Mesendoderm (in vitro differentiated cells): Measurements from ENCODE around the gene NEURL1. TPM values are rescaled to one million over a fixed set of nuclear protein-coding genes. Genes with fewer than 3 reads are reported as not detected.

Experiments used
- DNase-seq: peaks from one replicate; pipeline ENCODE4 v3.0.0; 2013
- H2AK5ac ChIP-seq: 2 replicates; pipeline ENCODE4 v1.6.1; 2013; ENCODE audit warnings: low read length, inconsistent platforms
- H2BK120ac ChIP-seq: 2 replicates; pipeline ENCODE4 v1.6.1; 2013; ENCODE audit warnings: low read depth, mild to moderate bottlenecking, low read length, moderate library complexity, mixed read lengths
- H2BK15ac ChIP-seq: replicated peaks from 2 replicates; pipeline ENCODE4 v1.6.1; 2013; ENCODE audit warnings: low read depth, mild to moderate bottlenecking, moderate library complexity
- H2BK5ac ChIP-seq: 2 replicates; pipeline ENCODE4 v1.6.1; 2013; ENCODE audit warnings: low read length, inconsistent platforms
- H3K18ac ChIP-seq: 2 replicates; pipeline ENCODE4 v1.6.1; 2013; ENCODE audit warnings: mild to moderate bottlenecking, low read length, mixed read lengths
- H3K23ac ChIP-seq: one replicate; pipeline ENCODE4 v1.6.1; 2013; ENCODE audit warnings: low read length
- H3K27ac ChIP-seq: 2 replicates; pipeline ENCODE4 v1.5.1; 2013; ENCODE audit warnings: low read depth, mild to moderate bottlenecking, inconsistent platforms, low read length, moderate library complexity
- H3K27me3 ChIP-seq: 2 replicates; pipeline ENCODE4 v1.6.1; 2013; ENCODE audit warnings: low read length, control low read depth, mild to moderate bottlenecking, inconsistent platforms; ENCODE audit not compliant: insufficient read depth, poor library complexity
- H3K36me3 ChIP-seq: 2 replicates; pipeline ENCODE4 v1.6.1; 2013; ENCODE audit warnings: low read length, inconsistent platforms; ENCODE audit not compliant: control insufficient read depth, insufficient read depth
- H3K4ac ChIP-seq: one replicate; pipeline ENCODE4 v1.6.1; 2013; ENCODE audit warnings: low read depth, mild to moderate bottlenecking, low read length, moderate library complexity
- H3K4me1 ChIP-seq: 2 replicates; pipeline ENCODE4 v1.6.1; 2013; ENCODE audit warnings: low read depth, low read length, inconsistent platforms; ENCODE audit not compliant: control insufficient read depth
- H3K4me2 ChIP-seq: 2 replicates; pipeline ENCODE4 v1.6.1; 2013; ENCODE audit warnings: low read length
- H3K4me3 ChIP-seq: 2 replicates; pipeline ENCODE4 v1.5.1; 2013; ENCODE audit warnings: mild to moderate bottlenecking, low read length
- H3K56ac ChIP-seq: one replicate; pipeline ENCODE4 v1.6.1; 2013; ENCODE audit warnings: low read length
- H3K79me1 ChIP-seq: 2 replicates; pipeline ENCODE4 v1.6.1; 2013; ENCODE audit warnings: low read length, inconsistent platforms
- H3K79me2 ChIP-seq: 2 replicates; pipeline ENCODE4 v1.6.1; 2013; ENCODE audit warnings: mild to moderate bottlenecking, low read length; ENCODE audit not compliant: control insufficient read depth, insufficient read depth
- H3K9ac ChIP-seq: 2 replicates; pipeline ENCODE4 v1.6.1; 2013; ENCODE audit warnings: low read length, inconsistent platforms
- H4K5ac ChIP-seq: one replicate; pipeline ENCODE4 v1.6.1; 2013; ENCODE audit warnings: low read length
- H4K8ac ChIP-seq: one replicate; pipeline ENCODE4 v1.6.1; 2013; ENCODE audit warnings: low read depth, mild to moderate bottlenecking, control low read depth, low read length, moderate library complexity
- WGBS: extraction: QIAGEN DNeasy Blood & Tissue Kit; methylation state at CpG from one replicate; pipeline ENCODE4 v1.1.7; 2013; ENCODE audit warnings: low lambda C conversion rate, missing lambda C conversion rate; ENCODE audit not compliant: insufficient coverage; ENCODE audit errors: extremely low coverage; 5-methylcytosine and 5-hydroxymethylcytosine counted together
- polyA plus RNA-seq, 2 experiments: library from polyadenylated mRNA; stranded (reverse); fragments of 200-250 nt; gene quantifications; one replicate each; pipeline ENCODE4 v1.2.3, GENCODE V29; 2013

NEURL1 gene, protein sequence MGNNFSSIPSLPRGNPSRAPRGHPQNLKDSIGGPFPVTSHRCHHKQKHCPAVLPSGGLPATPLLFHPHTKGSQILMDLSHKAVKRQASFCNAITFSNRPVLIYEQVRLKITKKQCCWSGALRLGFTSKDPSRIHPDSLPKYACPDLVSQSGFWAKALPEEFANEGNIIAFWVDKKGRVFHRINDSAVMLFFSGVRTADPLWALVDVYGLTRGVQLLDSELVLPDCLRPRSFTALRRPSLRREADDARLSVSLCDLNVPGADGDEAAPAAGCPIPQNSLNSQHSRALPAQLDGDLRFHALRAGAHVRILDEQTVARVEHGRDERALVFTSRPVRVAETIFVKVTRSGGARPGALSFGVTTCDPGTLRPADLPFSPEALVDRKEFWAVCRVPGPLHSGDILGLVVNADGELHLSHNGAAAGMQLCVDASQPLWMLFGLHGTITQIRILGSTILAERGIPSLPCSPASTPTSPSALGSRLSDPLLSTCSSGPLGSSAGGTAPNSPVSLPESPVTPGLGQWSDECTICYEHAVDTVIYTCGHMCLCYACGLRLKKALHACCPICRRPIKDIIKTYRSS
- 0.20 TPM for polyA plus RNA-seq (2013, experiment 1 of 2)
- 0.20 TPM for polyA plus RNA-seq (2013, experiment 2 of 2)

DNA sequence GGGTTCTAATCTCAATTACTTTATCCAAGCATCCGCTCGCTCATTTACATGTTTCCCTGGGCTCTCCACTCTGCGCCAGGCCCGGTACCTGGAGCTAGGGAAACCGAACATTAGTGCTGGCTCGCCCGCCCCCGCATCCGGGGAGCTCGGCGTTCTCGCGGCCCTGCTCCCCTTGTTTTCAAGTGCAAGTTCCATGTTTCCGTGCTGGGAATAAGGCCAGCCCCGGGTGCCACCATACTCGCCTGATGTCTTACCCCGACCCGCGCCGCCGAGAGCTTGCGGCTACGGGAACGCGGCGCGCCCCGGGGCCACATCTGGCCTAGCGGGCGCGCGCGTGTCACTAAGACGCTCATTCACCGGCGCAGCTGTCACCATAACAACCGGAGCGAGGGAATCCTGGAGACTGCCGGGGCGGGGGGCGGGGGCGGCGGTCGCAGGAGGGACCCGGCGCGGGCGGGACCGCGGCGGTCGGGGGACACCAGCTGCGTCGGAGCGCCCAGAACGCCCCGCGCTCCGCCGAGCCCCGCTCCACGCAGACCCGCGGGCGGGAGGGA, at the start of gene NEURL1:
TSS of gene NEURL1 (plus strand) at position 344 of the 554 bp plus-strand sequence. CDS start 683 bp downstream, outside the sequence.
- Histone ChIP-seq H3K27ac (no peak within 1 kb of the TSS), H4K8ac (no peak within 1 kb of the TSS), H2AK5ac (no peak within 1 kb of the TSS), H3K79me1 (no peaks in the 10 kb centered on the region), H3K23ac (no peak within 1 kb of the TSS), H2BK120ac (no peak within 1 kb of the TSS), H3K18ac (no peak within 1 kb of the TSS), H4K5ac (no peak within 1 kb of the TSS), H3K4me3 (no peak within 1 kb of the TSS), H3K4me2 (peak within 1 kb of the TSS; percentile 73), H2BK5ac (no peak within 1 kb of the TSS), H3K56ac (peak within 1 kb of the TSS; percentile 15), H3K4me1 (no peaks in the 10 kb centered on the region), H3K27me3 (peaks cover 23% of the 10 kb centered on the region), H3K36me3 (no peaks in the 10 kb centered on the region), H2BK15ac (no peak within 1 kb of the TSS), H3K79me2 (no peaks in the 10 kb centered on the region), H3K9ac (peak within 1 kb of the TSS; percentile 21), H3K4ac (no peak within 1 kb of the TSS)
- no CpG with 5 or more reads among the region's 65 CpGs for WGBS
- peak; percentile 58 for DNase-seq

DNA sequence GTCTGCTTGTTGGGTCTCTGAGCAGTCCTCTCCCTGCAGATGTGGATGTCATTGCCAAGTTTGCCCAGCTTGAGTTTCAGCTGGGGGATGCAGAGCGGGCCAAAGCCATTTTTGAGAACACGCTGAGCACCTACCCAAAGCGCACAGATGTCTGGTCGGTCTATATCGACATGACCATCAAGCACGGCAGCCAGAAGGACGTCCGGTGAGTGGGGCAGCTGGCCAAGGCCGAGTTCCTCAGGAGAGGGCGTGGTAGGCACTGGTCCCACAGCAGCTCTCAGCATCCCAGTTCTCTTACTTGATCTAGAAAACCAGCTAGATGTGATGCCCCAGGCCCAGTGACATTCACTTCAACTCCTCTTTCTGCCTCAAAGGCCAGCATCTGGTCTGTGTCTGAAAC, 49.0 kb upstream of the NEURL1 start:
- Histone ChIP-seq H4K8ac (no peak overlapping the region), H3K18ac (no peak overlapping the region), H3K79me2 (no peaks in the 10 kb centered on the region), H3K27ac (no peak overlapping the region), H3K36me3 (peaks cover 34% of the 10 kb centered on the region), H3K4me3 (no peak overlapping the region), H3K4me2 (no peak overlapping the region), H2AK5ac (no peak overlapping the region), H2BK120ac (no peak overlapping the region), H3K4me1 (no peaks in the 10 kb centered on the region), H2BK15ac (no peak overlapping the region), H3K9ac (no peak overlapping the region), H3K4ac (no peak overlapping the region), H3K27me3 (no peaks in the 10 kb centered on the region), H3K23ac (no peak overlapping the region), H2BK5ac (no peak overlapping the region), H3K56ac (no peak overlapping the region), H4K5ac (no peak overlapping the region), H3K79me1 (no peaks in the 10 kb centered on the region)
- no peak for DNase-seq
- WGBS, result no CpG with 5 or more reads among the region's 10 CpGs

DNA sequence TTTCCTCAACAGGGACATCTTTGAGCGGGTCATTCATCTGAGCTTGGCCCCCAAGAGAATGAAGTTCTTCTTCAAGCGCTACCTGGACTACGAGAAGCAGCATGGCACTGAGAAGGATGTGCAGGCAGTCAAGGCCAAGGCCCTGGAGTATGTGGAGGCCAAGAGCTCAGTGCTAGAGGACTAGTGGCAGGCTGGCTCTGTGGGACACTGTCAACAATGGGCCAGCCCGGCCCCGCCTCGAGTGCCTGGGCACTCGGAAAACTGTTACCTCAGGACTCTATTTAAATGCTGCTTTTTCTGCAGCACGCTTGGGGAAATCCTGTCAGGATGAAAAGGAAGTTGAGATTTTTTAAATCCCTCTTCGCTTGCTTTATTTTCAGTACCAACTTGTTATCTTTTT, 48.1 kb upstream of the NEURL1 start:
- no peak for DNase-seq
- Histone ChIP-seq H3K4me2 (no peak overlapping the region), H2BK5ac (no peak overlapping the region), H4K8ac (no peak overlapping the region), H4K5ac (no peak overlapping the region), H3K79me2 (no peaks in the 10 kb centered on the region), H3K4me1 (no peaks in the 10 kb centered on the region), H3K27me3 (no peaks in the 10 kb centered on the region), H2AK5ac (no peak overlapping the region), H3K4me3 (no peak overlapping the region), H3K56ac (no peak overlapping the region), H3K79me1 (no peaks in the 10 kb centered on the region), H3K18ac (no peak overlapping the region), H2BK15ac (no peak overlapping the region), H3K23ac (no peak overlapping the region), H3K4ac (no peak overlapping the region), H2BK120ac (no peak overlapping the region), H3K9ac (no peak overlapping the region), H3K27ac (no peak overlapping the region), H3K36me3 (peaks cover 29% of the 10 kb centered on the region)
- no CpG with 5 or more reads among the region's 9 CpGs for WGBS

DNA sequence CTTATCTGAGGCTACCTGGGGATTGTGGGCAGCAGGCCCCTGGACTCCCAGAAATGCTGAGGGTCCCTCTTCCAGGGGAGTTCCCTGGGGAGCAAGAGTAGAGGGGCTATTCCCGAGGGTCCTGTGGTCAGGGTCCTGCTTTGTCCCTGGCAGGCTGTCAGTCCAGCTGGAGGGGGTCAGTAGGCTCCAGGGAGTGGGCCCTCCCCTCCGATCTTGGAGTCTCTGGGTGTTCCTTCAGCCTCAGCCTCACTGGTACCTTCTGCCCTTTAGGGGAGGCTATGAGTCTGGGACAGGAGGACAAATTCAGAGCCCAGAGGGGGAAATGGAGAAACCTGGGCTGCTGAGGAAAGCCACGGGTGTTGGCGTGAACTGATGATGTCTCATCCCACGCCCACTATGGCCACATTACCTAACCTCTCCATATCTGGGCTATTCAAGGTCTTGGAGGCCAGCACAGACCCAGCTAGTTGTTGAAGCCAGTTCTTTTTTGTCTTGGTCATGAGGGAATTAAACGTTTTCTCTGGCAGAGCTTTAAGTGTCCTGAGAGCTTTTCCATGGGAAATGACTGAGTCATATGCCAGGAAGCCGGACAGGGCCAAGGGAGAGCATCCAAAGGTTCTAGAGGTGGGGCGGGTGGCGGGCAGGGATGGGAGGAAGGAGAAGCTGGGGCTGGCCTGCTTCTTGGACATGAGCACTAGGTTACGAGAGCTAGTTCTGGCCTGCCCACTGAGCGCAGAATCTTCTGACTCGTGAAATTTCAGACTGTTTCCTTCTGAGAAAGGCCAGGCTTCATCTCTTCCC, 47.5 kb upstream of the NEURL1 start:
- Histone ChIP-seq H4K8ac (no peak overlapping the region), H2BK120ac (no peak overlapping the region), H3K36me3 (peaks cover 26% of the 10 kb centered on the region), H3K9ac (no peak overlapping the region), H2BK5ac (no peak overlapping the region), H3K79me2 (no peaks in the 10 kb centered on the region), H2AK5ac (no peak overlapping the region), H3K23ac (no peak overlapping the region), H3K4ac (no peak overlapping the region), H3K4me1 (peaks cover 2% of the 10 kb centered on the region), H3K27ac (no peak overlapping the region), H2BK15ac (no peak overlapping the region), H3K79me1 (no peaks in the 10 kb centered on the region), H4K5ac (no peak overlapping the region), H3K18ac (no peak overlapping the region), H3K4me2 (no peak overlapping the region), H3K56ac (no peak overlapping the region), H3K4me3 (no peak overlapping the region), H3K27me3 (no peaks in the 10 kb centered on the region)
- no peak for DNase-seq
- no CpG with 5 or more reads among the region's 12 CpGs for WGBS

DNA sequence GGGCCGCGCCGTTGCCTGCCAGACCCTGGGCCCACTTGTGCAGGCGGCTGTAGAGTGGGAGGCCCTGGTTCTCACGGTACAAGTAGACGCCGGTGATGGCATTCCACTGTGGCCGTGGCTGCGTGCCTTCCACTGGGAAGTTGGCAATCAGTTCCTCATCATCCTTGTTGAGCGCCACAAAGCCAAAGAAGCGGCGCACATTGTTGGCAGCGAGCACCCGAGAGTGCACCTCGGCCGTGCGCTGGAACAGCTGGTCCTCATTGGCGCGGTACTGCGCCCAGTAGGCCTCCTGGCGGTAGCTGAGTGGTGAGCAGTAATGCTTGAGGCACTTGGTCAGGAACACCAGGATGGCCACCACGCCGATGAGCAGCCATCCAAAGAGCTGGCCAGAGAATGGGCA, 46.3 kb upstream of the NEURL1 start:
- Histone ChIP-seq H3K27ac (no peak overlapping the region), H3K23ac (no peak overlapping the region), H3K27me3 (no peaks in the 10 kb centered on the region), H3K4me2 (no peak overlapping the region), H3K9ac (no peak overlapping the region), H2BK120ac (no peak overlapping the region), H2AK5ac (no peak overlapping the region), H3K56ac (no peak overlapping the region), H3K36me3 (peaks cover 22% of the 10 kb centered on the region), H2BK15ac (no peak overlapping the region), H3K18ac (no peak overlapping the region), H2BK5ac (no peak overlapping the region), H3K4me1 (peaks cover 6% of the 10 kb centered on the region), H3K4ac (no peak overlapping the region), H3K79me1 (no peaks in the 10 kb centered on the region), H3K79me2 (no peaks in the 10 kb centered on the region), H4K5ac (no peak overlapping the region), H4K8ac (no peak overlapping the region), H3K4me3 (no peak overlapping the region)
- DNase-seq, result no peak
- WGBS, result no CpG with 5 or more reads among the region's 23 CpGs
